ENCODE results near the gene ZNF548. TPM values are rescaled to one million over a fixed set of nuclear protein-coding genes. Genes with fewer than 3 reads are reported as not detected.

Gene ZNF548
- total RNA-seq, 5 donors from 2014 or later (not counting 1 experiment from before 2014, with no cell fraction given) = 57.3 to 110 (median 82.8) TPM

GRCh38 chr19:57435062-57435978, 45.7 kb downstream of the ZNF548 start, which contains the start of gene ZNF749:
Gene ZNF749 (plus strand): TSS chr19:57435325. CDS start chr19:57435579, 254 bp downstream.
- Histone ChIP-seq H3K9me3 (no peaks in the 10 kb centered on the region), H3K4me3 (ENCODE audit: control insufficient read depth in 1 of 2, extremely low read depth in 1 of 2, low read length in 1 of 2) (peak within 1 kb of the TSS; percentile 74 to 85), H3K27me3 (replicated peaks in 1 of 2; ENCODE audit: control insufficient read depth in 2 of 2, extremely low read depth in 1 of 2, insufficient read depth in 2 of 2, low read length in 1 of 2) (no peaks in the 10 kb centered on the region), H3K4me1 (ENCODE audit: control insufficient read depth in 1 of 2, extremely low read depth in 1 of 2, insufficient read depth in 2 of 2, low read length in 2 of 2) (peaks cover 3 to 22% of the 10 kb centered on the region in 2 experiments), H3K27ac (ENCODE audit: low read length) (peak within 1 kb of the TSS; percentile 51), H3K36me3 (ENCODE audit: control insufficient read depth in 2 of 2, extremely low read depth in 1 of 2, insufficient read depth in 1 of 2, low read length in 1 of 2) (peaks cover 8 to 15% of the 10 kb centered on the region in 2 donors)
- ATAC-seq (replicated peaks in 1 of 4) = peak; percentile 99 to 100 (median 100)
- under 1% methylated on average over 53 of the region's 61 CpGs for WGBS (ENCODE audit: insufficient coverage)
- H3K27me3 Mint-ChIP-seq = no peaks in the 10 kb centered on the region
- CTCF ChIA-PET = interaction anchor here in 1 of 2 donors (0.8 kb wide), 1 partner anchor 29 kb away, joined by 5 read pairs; no protein-coding TSS in a partner anchor
- POLR2A ChIA-PET = no interaction called here
- H3K4me1 Mint-ChIP-seq = peaks cover 23 to 40% (median 27%) of the 10 kb centered on the region in 3 donors
- H3K9me3 Mint-ChIP-seq = peaks cover 10 to 21% (median 20%) of the 10 kb centered on the region in 3 donors
- DNase-seq = peak; percentile 90 to 99 (median 97)
- peak within 1 kb of the TSS; percentile 86 to 95 for H3K27ac Mint-ChIP-seq
- H3K36me3 Mint-ChIP-seq = peaks cover 27% of the 10 kb centered on the region
- peak within 1 kb of the TSS; percentile 92 to 98 (median 97) for H3K4me3 Mint-ChIP-seq

- POLR2A ChIA-PET = interaction anchor here in 1 of 2 donors (0.6 kb wide), 1 partner anchor 1023 kb away, joined by 4 read pairs; no protein-coding TSS in a partner anchor
- Histone ChIP-seq H3K27me3 (replicated peaks in 1 of 2; ENCODE audit: control insufficient read depth in 2 of 2, extremely low read depth in 1 of 2, insufficient read depth in 2 of 2, low read length in 1 of 2) (no peaks in the 10 kb centered on the region), H3K9me3 (no peaks in the 10 kb centered on the region), H3K4me3 (ENCODE audit: control insufficient read depth in 1 of 2, extremely low read depth in 1 of 2, low read length in 1 of 2) (no peak overlapping the region), H3K4me1 (ENCODE audit: control insufficient read depth in 1 of 2, extremely low read depth in 1 of 2, insufficient read depth in 2 of 2, low read length in 2 of 2) (peaks cover 3 to 22% of the 10 kb centered on the region in 2 experiments), H3K36me3 (ENCODE audit: control insufficient read depth in 2 of 2, extremely low read depth in 1 of 2, insufficient read depth in 1 of 2, low read length in 1 of 2) (peaks cover 8 to 16% of the 10 kb centered on the region in 2 donors), H3K27ac (ENCODE audit: low read length) (no peak overlapping the region)
- CTCF ChIA-PET = interaction anchor here in 1 of 2 donors (0.6 kb wide), 1 partner anchor 274 kb away, joined by 4 read pairs; no protein-coding TSS in a partner anchor
- ATAC-seq (replicated peaks in 1 of 4) (no peak), DNase-seq (no peak)
- Mint-ChIP-seq H3K27me3 (no peaks in the 10 kb centered on the region), H3K27ac (peak overlapping the region in 1 of 2 donors; percentile 5), H3K9me3 (peaks cover 19 to 27% (median 24%) of the 10 kb centered on the region in 3 donors), H3K36me3 (peaks cover 36% of the 10 kb centered on the region), H3K4me1 (peaks cover 23 to 44% (median 27%) of the 10 kb centered on the region in 3 donors), H3K4me3 (peak overlapping the region; percentile 92 to 98 (median 97))
- WGBS (ENCODE audit: insufficient coverage) = no CpG with 5 or more reads among the region's 1 CpG
Measured at GRCh38 chr19:57436417-57436816, 46.8 kb downstream of the ZNF548 start.

- H3K9me3 Mint-ChIP-seq = peaks cover 28 to 41% (median 33%) of the 10 kb centered on the region in 3 donors
- Histone ChIP-seq H3K4me3 (ENCODE audit: control insufficient read depth in 1 of 2, extremely low read depth in 1 of 2, low read length in 1 of 2) (no peak overlapping the region), H3K27me3 (replicated peaks in 1 of 2; ENCODE audit: control insufficient read depth in 2 of 2, extremely low read depth in 1 of 2, insufficient read depth in 2 of 2, low read length in 1 of 2) (no peaks in the 10 kb centered on the region), H3K9me3 (peaks cover 2% of the 10 kb centered on the region), H3K4me1 (ENCODE audit: control insufficient read depth in 1 of 2, extremely low read depth in 1 of 2, insufficient read depth in 2 of 2, low read length in 2 of 2) (peaks cover 3 to 22% of the 10 kb centered on the region in 2 experiments), H3K27ac (ENCODE audit: low read length) (no peak overlapping the region), H3K36me3 (ENCODE audit: control insufficient read depth in 2 of 2, extremely low read depth in 1 of 2, insufficient read depth in 1 of 2, low read length in 1 of 2) (peaks cover 8 to 30% of the 10 kb centered on the region in 2 donors)
- peaks cover 23 to 44% (median 27%) of the 10 kb centered on the region in 3 donors for H3K4me1 Mint-ChIP-seq
- CTCF ChIA-PET = no interaction called here
- WGBS (ENCODE audit: insufficient coverage) = 82% methylated on average over 2 of the region's 4 CpGs
- no peaks in the 10 kb centered on the region for H3K27me3 Mint-ChIP-seq
- H3K27ac Mint-ChIP-seq = no peak overlapping the region
- no peak overlapping the region for H3K4me3 Mint-ChIP-seq
- POLR2A ChIA-PET = interaction anchor here in 1 of 2 donors (0.6 kb wide), 2 partner anchors 62 to 380 kb away, joined by 3 read pairs; partner anchors contain the start of gene ZNF773
- H3K36me3 Mint-ChIP-seq = peaks cover 51% of the 10 kb centered on the region
- ATAC-seq (replicated peaks in 1 of 4) (no peak), DNase-seq (no peak)
Measured at GRCh38 chr19:57437931-57438330, 48.3 kb downstream of the ZNF548 start.

GRCh38 chr19:57438925-57439324, 49.3 kb downstream of the ZNF548 start:
- H3K4me3 Mint-ChIP-seq = no peak overlapping the region
- Histone ChIP-seq H3K36me3 (ENCODE audit: control insufficient read depth in 2 of 2, extremely low read depth in 1 of 2, insufficient read depth in 1 of 2, low read length in 1 of 2) (peaks cover 11 to 39% of the 10 kb centered on the region in 2 donors), H3K4me3 (ENCODE audit: control insufficient read depth in 1 of 2, extremely low read depth in 1 of 2, low read length in 1 of 2) (no peak overlapping the region), H3K4me1 (ENCODE audit: control insufficient read depth in 1 of 2, extremely low read depth in 1 of 2, insufficient read depth in 2 of 2, low read length in 2 of 2) (peaks cover 3 to 22% of the 10 kb centered on the region in 2 experiments), H3K27ac (ENCODE audit: low read length) (no peak overlapping the region), H3K9me3 (peaks cover 2% of the 10 kb centered on the region), H3K27me3 (replicated peaks in 1 of 2; ENCODE audit: control insufficient read depth in 2 of 2, extremely low read depth in 1 of 2, insufficient read depth in 2 of 2, low read length in 1 of 2) (no peaks in the 10 kb centered on the region)
- POLR2A ChIA-PET = no interaction called here
- no peak overlapping the region for H3K27ac Mint-ChIP-seq
- CTCF ChIA-PET = no interaction called here
- DNase-seq = no peak
- H3K36me3 Mint-ChIP-seq = peaks cover 61% of the 10 kb centered on the region
- no peak for ATAC-seq (replicated peaks in 1 of 4)
- WGBS (ENCODE audit: insufficient coverage) = 97% methylated on average over 8 of the region's 9 CpGs
- H3K9me3 Mint-ChIP-seq = peaks cover 30 to 50% (median 40%) of the 10 kb centered on the region in 3 donors
- peaks cover 23 to 44% (median 27%) of the 10 kb centered on the region in 3 donors for H3K4me1 Mint-ChIP-seq
- no peaks in the 10 kb centered on the region for H3K27me3 Mint-ChIP-seq

- H3K9me3 ChIP-seq = peaks cover 8% of the 10 kb centered on the region
- H3K4me1 ChIP-seq (ENCODE audit: control insufficient read depth in 1 of 2, extremely low read depth in 1 of 2, insufficient read depth in 2 of 2, low read length in 2 of 2) = no peaks in the 10 kb centered on the region
- no peak for ATAC-seq (replicated peaks in 1 of 4)
- H3K4me3 ChIP-seq (ENCODE audit: control insufficient read depth in 1 of 2, extremely low read depth in 1 of 2, low read length in 1 of 2) = peak overlapping the region in 1 of 2 donors; percentile 25
- Mint-ChIP-seq H3K9me3 (peaks cover 32 to 66% (median 52%) of the 10 kb centered on the region in 3 donors), H3K4me3 (no peak overlapping the region), H3K27ac (no peak overlapping the region), H3K36me3 (peaks cover 84% of the 10 kb centered on the region), H3K4me1 (peaks cover 0 to 20% (median 2%) of the 10 kb centered on the region in 3 donors), H3K27me3 (no peaks in the 10 kb centered on the region)
- no peak overlapping the region for H3K27ac ChIP-seq (ENCODE audit: low read length)
- ChIA-PET POLR2A (interaction anchor here in 1 of 2 donors (0.5 kb wide), 1 partner anchor 22 kb away, joined by 3 read pairs; no protein-coding TSS in a partner anchor), CTCF (no interaction called here)
- peaks cover 20 to 41% of the 10 kb centered on the region in 2 donors for H3K36me3 ChIP-seq (ENCODE audit: control insufficient read depth in 2 of 2, extremely low read depth in 1 of 2, insufficient read depth in 1 of 2, low read length in 1 of 2)
- no peaks in the 10 kb centered on the region for H3K27me3 ChIP-seq (replicated peaks in 1 of 2; ENCODE audit: control insufficient read depth in 2 of 2, extremely low read depth in 1 of 2, insufficient read depth in 2 of 2, low read length in 1 of 2)
- no peak for DNase-seq
- 100% methylated on average over 3 of the region's 7 CpGs for WGBS (ENCODE audit: insufficient coverage)
Measured at GRCh38 chr19:57441979-57442752, 52.5 kb downstream of the ZNF548 start.
